Endothelial cell of umbilical vein (primary cell): Measurements from ENCODE around the gene ETF1. TPM values are rescaled to one million over a fixed set of nuclear protein-coding genes. Genes with fewer than 3 reads are reported as not detected.

Experiments
- BruUV-seq: library from RNA; stranded (reverse); fragments of 400-500 nt; replicated peaks from 2 replicates; lab custom pipeline; 2021; lab: Mats Ljungman, UMichigan
- CTCF ChIA-PET: fragments of 300-600, 350-600 bp; sonication (Branson Sonifier 250); formaldehyde crosslinking; loops from one replicate; lab custom pipeline; 2021; ENCODE audit warnings: antibody characterized with exemption, inconsistent platforms; lab: Charles Lee
- POLR2A ChIA-PET: fragments of 300-600, 350-600 bp; sonication (Branson Sonifier 250); formaldehyde crosslinking; loops from one replicate; lab custom pipeline; 2021; ENCODE audit warnings: antibody characterized with exemption, inconsistent platforms; lab: Charles Lee
- DNase-seq: peaks from one replicate; pipeline ENCODE4 v3.0.0-alpha.2; 2011; ENCODE audit warnings: low read depth, low spot score
- FAIRE-seq: peaks from 2 replicates; lab custom pipeline; 2011; peaks lifted over from hg19 to GRCh38; lab: Jason Lieb, UNC
- H2AFZ ChIP-seq: 2 replicates; pipeline ENCODE4 v1.6.0; 2012; ENCODE audit warnings: low read depth, low read length, control low read depth, inconsistent platforms
- H3K27ac ChIP-seq: 2 replicates; pipeline ENCODE4 v1.5.1; 2011; ENCODE audit warnings: low read depth, mild to moderate bottlenecking, control low read depth, low read length, moderate library complexity; ENCODE audit not compliant: insufficient read depth
- H3K27me3 ChIP-seq, 2 experiments: 2 replicates each; pipeline versions ENCODE4 v1.6.0 to v1.6.1; 2011; ENCODE audit warnings: low read length in 2 of 2, mixed read lengths in 1 of 2; ENCODE audit not compliant: control insufficient read depth in 2 of 2, insufficient read depth in 2 of 2
- H3K36me3 ChIP-seq, 2 experiments: 2 replicates in 1 of 2; 3 replicates in 1 of 2; pipeline ENCODE4 v1.5.1; 2011; ENCODE audit warnings: low read length in 2 of 2, mild to moderate bottlenecking in 1 of 2, moderate library complexity in 1 of 2; ENCODE audit not compliant: control insufficient read depth in 2 of 2, insufficient read depth in 2 of 2; ENCODE audit errors: extremely low read depth in 1 of 2
- H3K4me1 ChIP-seq: 3 replicates; pipeline ENCODE4 v1.5.1; 2011; ENCODE audit warnings: mild to moderate bottlenecking, low read length; ENCODE audit not compliant: control insufficient read depth, insufficient read depth; ENCODE audit errors: extremely low read depth
- H3K4me2 ChIP-seq: 2 replicates; pipeline ENCODE4 v1.6.1; 2011; ENCODE audit warnings: low read length, control low read depth, mixed read lengths; ENCODE audit not compliant: insufficient read depth
- H3K4me3 ChIP-seq, 3 experiments: fragments of 200-600 bp in 1 of 3; sonication (generic), shearing (Covaris generic) in 1 of 3; replicated peaks in 1 of 3; 2 replicates each; pipeline ENCODE4 v1.5.1; 2011 to 2016; ENCODE audit warnings: control low read depth in 3 of 3, low read length in 3 of 3, mild to moderate bottlenecking in 2 of 3, inconsistent platforms in 1 of 3, low read depth in 1 of 3, moderate library complexity in 1 of 3; ENCODE audit not compliant: insufficient read depth in 1 of 3
- H3K79me2 ChIP-seq: 2 replicates; pipeline ENCODE4 v1.6.0; 2012; ENCODE audit warnings: low read length, inconsistent platforms; ENCODE audit not compliant: control insufficient read depth, insufficient read depth
- H3K9ac ChIP-seq: replicated peaks from 2 replicates; pipeline ENCODE3; 2011; ENCODE audit warnings: low read length, control low read depth; ENCODE audit not compliant: insufficient read depth; ENCODE audit errors: extremely low read depth
- H3K9me1 ChIP-seq: replicated peaks from 3 replicates; pipeline ENCODE4 v1.6.0; 2011; ENCODE audit warnings: mild to moderate bottlenecking, low read length; ENCODE audit not compliant: control insufficient read depth, insufficient read depth; ENCODE audit errors: extremely low read depth
- H3K9me3 ChIP-seq: replicated peaks from 2 replicates; pipeline ENCODE4 v1.5.1; 2012; ENCODE audit warnings: low read length, inconsistent platforms; ENCODE audit not compliant: control insufficient read depth, insufficient read depth
- H4K20me1 ChIP-seq: replicated peaks from 2 replicates; pipeline ENCODE3; 2011; ENCODE audit warnings: mild to moderate bottlenecking, low read length; ENCODE audit not compliant: control insufficient read depth, insufficient read depth; ENCODE audit errors: extremely low read depth
- EZH2 ChIP-seq: IDR thresholded peaks from 2 replicates; pipeline ENCODE4 v1.6.1; 2012; ENCODE audit warnings: borderline replicate concordance, low read depth, mild to moderate bottlenecking, moderate library complexity, low read length, inconsistent platforms; ENCODE audit not compliant: severe bottlenecking
- FOS ChIP-seq: IDR thresholded peaks from 2 replicates; pipeline ENCODE4 v1.6.1; 2011; ENCODE audit warnings: mild to moderate bottlenecking, low read length, moderate library complexity, borderline replicate concordance; ENCODE audit not compliant: insufficient read depth
- GATA2 ChIP-seq: IDR thresholded peaks from 2 replicates; pipeline ENCODE4 v1.7.0; 2011; ENCODE audit warnings: low read depth, mild to moderate bottlenecking, moderate library complexity, mixed read lengths, low read length; ENCODE audit not compliant: insufficient read length, insufficient read depth
- JUN ChIP-seq: IDR thresholded peaks from 2 replicates; pipeline ENCODE4 v1.6.1; 2011; ENCODE audit warnings: borderline replicate concordance, low read depth; ENCODE audit not compliant: insufficient read length, insufficient read depth
- MYC ChIP-seq: IDR thresholded peaks from one replicate; pipeline ENCODE4 v1.6.1; 2011; ENCODE audit warnings: mild to moderate bottlenecking, low read depth, low read length
- POLR2A ChIP-seq: IDR thresholded peaks from 2 replicates; pipeline ENCODE4 v1.6.1; 2012; ENCODE audit warnings: low read depth, mild to moderate bottlenecking, control low read depth, low read length
- POLR2AphosphoS5 ChIP-seq: IDR thresholded peaks from 2 replicates; pipeline ENCODE4 v1.6.1; 2012; ENCODE audit warnings: low read depth, mild to moderate bottlenecking, control low read depth, low read length, moderate library complexity; ENCODE audit not compliant: insufficient read depth
- dilution Hi-C: fragments of 300-500 bp; cut with MboI; formaldehyde crosslinking; loops from one replicate; pipeline ENCODE4 v1.15.0; 2019; ENCODE audit warnings: low sequenced_read_pairs; ENCODE audit not compliant: extremely low pct_ligation_motif_present
- intact Hi-C: fragments of 100-400 bp; cut with micrococcal nuclease; formaldehyde crosslinking; loops from one replicate; pipeline ENCODE4 v1.10.0; 2022
- polyA plus RNA-seq, 4 experiments: library from polyadenylated mRNA; depleted of rRNA in 3 of 4; stranded (reverse) in 3 of 4; unstranded in 1 of 4; fragments of >200 nt; gene quantifications; 2 replicates each; pipeline versions ENCODE4 v1.2.1 to v1.2.3, GENCODE V29; 2011 to 2012; ENCODE audit warnings: missing spikeins in 1 of 4
- total RNA-seq: library from RNA; stranded (reverse); gene quantifications from 2 replicates; pipeline ENCODE4 v1.2.3, GENCODE V29; 2021
- TF ChIP-seq, protein P1 (sequence below): IDR thresholded peaks from 2 replicates; pipeline ENCODE4 v1.6.1; 2011; ENCODE audit not compliant: insufficient read depth, insufficient read length
- TF ChIP-seq, protein P2 (sequence below), 2 donors: IDR thresholded peaks; 1 replicate in 1 of 2; 2 replicates in 1 of 2; pipeline ENCODE4 v1.5.1; 2011; ENCODE audit warnings: low read length in 2 of 2, mild to moderate bottlenecking in 2 of 2, moderate library complexity in 2 of 2, control low read depth in 1 of 2, inconsistent platforms in 1 of 2, low read depth in 1 of 2; ENCODE audit not compliant: insufficient read depth in 1 of 2; ENCODE audit errors: extremely low read depth in 1 of 2

The ETF1 gene
- total and polyA plus RNA-seq, 2 donors (not counting 3 experiments of a cell fraction or from before 2014, with no cell fraction given) = 32.9 to 114 TPM

DNA sequence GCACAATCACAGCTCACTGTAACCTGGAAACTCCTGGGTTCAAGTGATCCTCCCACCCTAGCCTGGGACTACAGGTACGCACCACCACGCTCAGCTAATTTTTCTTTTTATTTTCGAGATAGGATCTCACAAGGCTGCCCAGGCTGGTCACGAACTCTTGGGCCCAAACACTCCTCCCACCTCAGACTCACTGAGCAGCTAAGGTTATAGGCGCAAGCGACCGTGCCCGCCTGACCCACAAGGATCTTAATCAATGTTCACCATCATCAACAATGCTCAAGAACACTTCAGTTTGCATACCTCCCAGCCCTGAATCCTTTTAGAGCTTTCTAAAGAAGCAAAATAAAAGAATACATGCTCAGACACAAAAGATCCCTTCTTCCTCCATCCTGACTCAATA, 13.2 kb downstream of the ETF1 start:
- H3K4me2 ChIP-seq = no peak overlapping the region
- DNase-seq (no peak), FAIRE-seq (no peak)
- no peak overlapping the region for H3K4me3 ChIP-seq
- H3K4me1 ChIP-seq = no peaks in the 10 kb centered on the region
- H3K9me1 ChIP-seq = no peaks in the 10 kb centered on the region
- H3K36me3 ChIP-seq = no peaks in the 10 kb centered on the region
- H3K79me2 ChIP-seq = peaks cover 98% of the 10 kb centered on the region
- no peaks in the 10 kb centered on the region for H3K27me3 ChIP-seq
- intact Hi-C loops (no loop called here), dilution Hi-C loops (no loop called here)
- TF ChIP-seq FOS (no peak), JUN (no peak), MYC (no peak), POLR2AphosphoS5 (no peak)
- no TSS peak for BruUV-seq
- no peaks in the 10 kb centered on the region for H3K9me3 ChIP-seq
- H3K9ac ChIP-seq = no peak overlapping the region
- no peak overlapping the region for H3K27ac ChIP-seq
- H2AFZ ChIP-seq = no peak overlapping the region
- no peaks in the 10 kb centered on the region for H4K20me1 ChIP-seq
- ChIA-PET CTCF (interaction anchor here (0.5 kb wide), 1 partner anchor 26 kb away, joined by 3 read pairs; no protein-coding TSS in a partner anchor), POLR2A (no interaction called here)

DNA sequence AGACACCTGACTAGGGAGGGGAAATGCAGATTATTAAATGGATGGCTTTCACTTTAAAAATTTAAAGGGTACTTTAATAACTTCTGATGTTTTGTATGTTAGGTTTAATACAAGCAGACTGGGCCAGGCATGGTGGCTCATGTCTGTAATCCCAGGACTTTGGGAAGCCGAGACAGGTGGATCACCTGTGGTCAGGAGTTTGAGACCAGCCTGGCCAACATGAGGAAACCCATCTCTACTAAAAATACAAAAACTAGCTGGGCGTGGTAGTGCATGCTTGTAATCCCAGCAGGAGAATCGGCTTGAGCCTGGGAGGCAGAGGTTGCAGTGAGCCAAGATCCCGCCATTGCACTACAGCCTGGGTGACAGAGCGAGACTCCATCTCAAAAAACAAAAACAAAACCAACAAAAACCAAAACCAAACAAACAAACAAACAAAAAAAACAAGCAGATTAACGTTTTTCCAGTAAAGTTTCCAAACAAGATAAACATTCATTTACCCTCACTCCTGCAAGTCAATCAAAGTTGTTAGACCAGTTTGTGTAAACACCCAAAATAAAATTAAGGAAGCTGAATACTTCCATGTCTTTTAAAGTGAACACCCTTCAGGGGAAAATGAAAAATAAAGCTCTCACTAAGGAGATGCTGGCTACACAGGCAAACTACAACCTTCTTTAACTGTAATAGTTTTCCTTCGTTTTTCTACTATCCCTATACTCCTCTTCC, 14.1 kb downstream of the ETF1 start:
- TF ChIP-seq, protein P1, sequence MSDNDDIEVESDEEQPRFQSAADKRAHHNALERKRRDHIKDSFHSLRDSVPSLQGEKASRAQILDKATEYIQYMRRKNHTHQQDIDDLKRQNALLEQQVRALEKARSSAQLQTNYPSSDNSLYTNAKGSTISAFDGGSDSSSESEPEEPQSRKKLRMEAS = no peak
- TF ChIP-seq POLR2AphosphoS5 (no peak), EZH2 (no peak), FOS (no peak), GATA2 (no peak), MYC (no peak), POLR2A (no peak), JUN (no peak)
- TF ChIP-seq, protein P2, sequence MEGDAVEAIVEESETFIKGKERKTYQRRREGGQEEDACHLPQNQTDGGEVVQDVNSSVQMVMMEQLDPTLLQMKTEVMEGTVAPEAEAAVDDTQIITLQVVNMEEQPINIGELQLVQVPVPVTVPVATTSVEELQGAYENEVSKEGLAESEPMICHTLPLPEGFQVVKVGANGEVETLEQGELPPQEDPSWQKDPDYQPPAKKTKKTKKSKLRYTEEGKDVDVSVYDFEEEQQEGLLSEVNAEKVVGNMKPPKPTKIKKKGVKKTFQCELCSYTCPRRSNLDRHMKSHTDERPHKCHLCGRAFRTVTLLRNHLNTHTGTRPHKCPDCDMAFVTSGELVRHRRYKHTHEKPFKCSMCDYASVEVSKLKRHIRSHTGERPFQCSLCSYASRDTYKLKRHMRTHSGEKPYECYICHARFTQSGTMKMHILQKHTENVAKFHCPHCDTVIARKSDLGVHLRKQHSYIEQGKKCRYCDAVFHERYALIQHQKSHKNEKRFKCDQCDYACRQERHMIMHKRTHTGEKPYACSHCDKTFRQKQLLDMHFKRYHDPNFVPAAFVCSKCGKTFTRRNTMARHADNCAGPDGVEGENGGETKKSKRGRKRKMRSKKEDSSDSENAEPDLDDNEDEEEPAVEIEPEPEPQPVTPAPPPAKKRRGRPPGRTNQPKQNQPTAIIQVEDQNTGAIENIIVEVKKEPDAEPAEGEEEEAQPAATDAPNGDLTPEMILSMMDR (IDR thresholded peaks at IDR 0.05; ENCODE audit: extremely low read depth in 1 of 2, insufficient read depth in 1 of 2, low read depth in 1 of 2, low read length in 2 of 2) = no peak
- Histone ChIP-seq H3K9me1 (no peaks in the 10 kb centered on the region), H3K27me3 (no peaks in the 10 kb centered on the region), H3K27ac (no peak overlapping the region), H3K4me1 (no peaks in the 10 kb centered on the region), H4K20me1 (no peaks in the 10 kb centered on the region), H2AFZ (no peak overlapping the region), H3K79me2 (peaks cover 95% of the 10 kb centered on the region), H3K4me2 (no peak overlapping the region), H3K4me3 (no peak overlapping the region), H3K9me3 (no peaks in the 10 kb centered on the region), H3K36me3 (no peaks in the 10 kb centered on the region), H3K9ac (no peak overlapping the region)
- BruUV-seq = no TSS peak
- CTCF ChIA-PET = no interaction called here
- no peak for FAIRE-seq
- intact Hi-C loops = no loop called here
- no peak for DNase-seq
- dilution Hi-C loops = no loop called here
- POLR2A ChIA-PET = no interaction called here
